ENCODE measurements around the gene LMAN1L.

The LMAN1L gene

DNA sequence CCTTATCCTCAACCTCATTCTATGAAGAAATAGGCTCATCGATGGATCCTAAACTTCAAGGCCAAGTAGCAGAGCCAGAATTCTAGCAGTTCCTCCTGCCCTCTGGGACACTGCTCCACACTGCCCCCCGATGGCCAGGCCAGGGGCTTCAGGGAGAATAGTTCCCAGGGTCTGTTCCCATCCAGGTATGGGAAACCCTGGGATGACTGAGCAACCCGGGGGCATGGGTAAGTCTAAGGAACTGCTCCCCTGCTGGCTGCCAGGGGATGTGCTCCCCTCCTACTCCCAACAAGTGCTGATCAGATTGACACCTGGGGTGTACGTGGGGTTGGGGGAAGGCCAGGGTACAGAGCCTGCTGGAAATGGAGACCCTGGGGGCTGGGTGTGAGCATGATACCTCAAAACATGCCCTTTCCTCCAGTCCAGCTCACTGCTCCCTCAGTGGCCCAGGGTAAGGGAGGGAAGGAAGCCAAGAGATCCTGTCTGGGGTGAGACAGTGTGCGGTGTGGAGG lies 22.7 kb downstream of the LMAN1L start:
- no peak overlapping the region for H3K9ac ChIP-seq (ENCODE audit: low read length in 5 of 5)
- no peak overlapping the region for H3K4me3 ChIP-seq (ENCODE audit: low read depth in 1 of 5, low read length in 5 of 5)
- no peak overlapping the region for H3K27ac ChIP-seq (ENCODE audit: low read depth, low read length)
- peaks cover 0 to 2% (median 0%) of the 10 kb centered on the region in 5 donors for H3K27me3 ChIP-seq (ENCODE audit: control insufficient read depth in 5 of 5, insufficient read depth in 4 of 5, low read length in 5 of 5)
- H3K4me1 ChIP-seq (ENCODE audit: control insufficient read depth in 5 of 5, insufficient read depth in 5 of 5, low read length in 5 of 5) = peaks cover 0 to 11% (median 0%) of the 10 kb centered on the region in 5 donors
- peaks cover 0 to 49% (median 33%) of the 10 kb centered on the region in 5 donors for H3K36me3 ChIP-seq (ENCODE audit: control insufficient read depth in 5 of 5, insufficient read depth in 5 of 5, low read length in 5 of 5)
- H3K9me3 ChIP-seq (ENCODE audit: control insufficient read depth in 5 of 5, low read length in 5 of 5) = no peaks in the 10 kb centered on the region

DNA sequence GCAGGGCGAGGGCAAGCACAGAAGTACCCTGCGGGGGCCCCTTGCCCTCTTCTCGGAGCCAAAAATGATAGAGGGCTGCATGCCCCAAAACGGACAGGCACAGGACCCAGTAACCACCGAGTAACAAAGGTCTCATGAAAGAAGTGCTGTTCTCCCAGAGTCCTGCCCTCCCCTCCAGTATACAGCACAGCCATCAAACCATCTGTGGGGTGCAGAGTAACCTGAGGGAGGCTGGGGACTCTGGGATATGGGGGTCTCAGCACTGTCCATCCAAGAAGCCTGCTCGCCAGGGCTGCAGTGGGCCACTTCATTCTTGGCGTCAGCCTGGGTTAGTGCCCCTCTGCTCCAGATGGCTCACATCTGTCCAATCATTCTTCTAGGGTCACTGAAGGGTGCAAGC lies 24.2 kb downstream of the LMAN1L start:
- H3K27me3 ChIP-seq (ENCODE audit: control insufficient read depth in 5 of 5, insufficient read depth in 4 of 5, low read length in 5 of 5) = no peaks in the 10 kb centered on the region
- no peak overlapping the region for H3K4me3 ChIP-seq (ENCODE audit: low read depth in 1 of 5, low read length in 5 of 5)
- peaks cover 0 to 49% (median 33%) of the 10 kb centered on the region in 5 donors for H3K36me3 ChIP-seq (ENCODE audit: control insufficient read depth in 5 of 5, insufficient read depth in 5 of 5, low read length in 5 of 5)
- no peak overlapping the region for H3K27ac ChIP-seq (ENCODE audit: low read depth, low read length)
- no peaks in the 10 kb centered on the region for H3K9me3 ChIP-seq (ENCODE audit: control insufficient read depth in 5 of 5, low read length in 5 of 5)
- H3K4me1 ChIP-seq (ENCODE audit: control insufficient read depth in 5 of 5, insufficient read depth in 5 of 5, low read length in 5 of 5) = peaks cover 0 to 16% (median 1%) of the 10 kb centered on the region in 5 donors
- no peak overlapping the region for H3K9ac ChIP-seq (ENCODE audit: low read length in 5 of 5)

DNA sequence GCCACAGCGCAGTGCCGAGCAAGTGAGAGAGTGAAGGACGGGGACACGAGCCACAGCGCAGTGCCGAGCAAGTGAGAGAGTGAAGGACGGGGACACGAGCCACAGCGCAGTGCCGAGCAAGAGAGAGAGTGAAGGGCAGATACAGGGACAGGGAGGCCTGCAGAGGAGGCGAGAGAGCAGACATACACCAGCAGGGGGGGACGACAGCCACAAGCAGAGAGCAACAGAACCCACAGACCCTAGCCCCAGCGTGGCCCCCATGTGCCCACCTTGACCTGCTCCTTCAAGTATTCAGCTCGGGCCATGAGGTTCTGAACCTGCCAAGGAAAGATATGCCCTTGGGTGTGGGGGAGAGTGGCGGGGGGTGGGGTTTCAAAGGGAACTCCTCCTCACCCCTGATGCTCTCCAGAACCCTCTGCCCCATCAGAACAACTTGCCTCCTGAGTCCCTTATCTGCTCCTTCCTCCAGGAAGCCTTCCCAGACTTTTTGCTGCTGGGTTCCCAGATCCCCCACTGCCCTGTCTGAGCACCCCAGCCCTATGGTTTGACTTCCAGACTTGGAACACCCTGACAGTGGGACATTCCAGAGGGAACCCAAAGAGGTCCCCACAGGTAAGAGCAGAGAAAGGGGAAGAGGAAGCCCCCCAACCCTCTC lies 25.0 kb downstream of the LMAN1L start:
- no peak overlapping the region for H3K4me3 ChIP-seq (ENCODE audit: low read depth in 1 of 5, low read length in 5 of 5)
- no peak overlapping the region for H3K9ac ChIP-seq (ENCODE audit: low read length in 5 of 5)
- no peaks in the 10 kb centered on the region for H3K9me3 ChIP-seq (ENCODE audit: control insufficient read depth in 5 of 5, low read length in 5 of 5)
- peaks cover 2 to 23% (median 9%) of the 10 kb centered on the region in 5 donors for H3K4me1 ChIP-seq (ENCODE audit: control insufficient read depth in 5 of 5, insufficient read depth in 5 of 5, low read length in 5 of 5)
- no peak overlapping the region for H3K27ac ChIP-seq (ENCODE audit: low read depth, low read length)
- no peaks in the 10 kb centered on the region for H3K27me3 ChIP-seq (ENCODE audit: control insufficient read depth in 5 of 5, insufficient read depth in 4 of 5, low read length in 5 of 5)
- peaks cover 0 to 49% (median 33%) of the 10 kb centered on the region in 5 donors for H3K36me3 ChIP-seq (ENCODE audit: control insufficient read depth in 5 of 5, insufficient read depth in 5 of 5, low read length in 5 of 5)

DNA sequence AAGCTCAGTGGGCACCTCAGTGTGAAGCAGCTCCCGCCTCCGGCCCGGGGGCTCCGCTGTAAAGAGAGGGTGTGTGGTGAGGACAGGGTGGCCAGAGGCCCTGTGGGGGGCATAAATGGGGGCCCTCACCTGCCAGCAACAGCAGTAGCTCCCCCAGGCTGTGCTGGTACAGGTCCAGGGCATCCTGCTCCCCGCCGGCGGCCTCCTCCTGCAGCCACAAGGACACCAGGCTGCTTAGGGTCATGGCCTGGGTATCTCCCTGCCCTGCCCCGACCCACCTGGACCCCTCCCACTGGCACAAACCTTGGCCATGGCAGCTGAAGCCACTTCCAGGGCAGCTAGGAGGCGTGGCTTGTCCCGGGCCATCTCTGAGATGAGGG lies 25.5 kb downstream of the LMAN1L start:
- no peaks in the 10 kb centered on the region for H3K27me3 ChIP-seq (ENCODE audit: control insufficient read depth in 5 of 5, insufficient read depth in 4 of 5, low read length in 5 of 5)
- H3K4me3 ChIP-seq (ENCODE audit: low read depth in 1 of 5, low read length in 5 of 5) = no peak overlapping the region
- H3K4me1 ChIP-seq (ENCODE audit: control insufficient read depth in 5 of 5, insufficient read depth in 5 of 5, low read length in 5 of 5) = peaks cover 2 to 21% (median 10%) of the 10 kb centered on the region in 5 donors
- H3K9me3 ChIP-seq (ENCODE audit: control insufficient read depth in 5 of 5, low read length in 5 of 5) = no peaks in the 10 kb centered on the region
- H3K36me3 ChIP-seq (ENCODE audit: control insufficient read depth in 5 of 5, insufficient read depth in 5 of 5, low read length in 5 of 5) = peaks cover 0 to 49% (median 33%) of the 10 kb centered on the region in 5 donors
- H3K9ac ChIP-seq (ENCODE audit: low read length in 5 of 5) = no peak overlapping the region
- no peak overlapping the region for H3K27ac ChIP-seq (ENCODE audit: low read depth, low read length)

DNA sequence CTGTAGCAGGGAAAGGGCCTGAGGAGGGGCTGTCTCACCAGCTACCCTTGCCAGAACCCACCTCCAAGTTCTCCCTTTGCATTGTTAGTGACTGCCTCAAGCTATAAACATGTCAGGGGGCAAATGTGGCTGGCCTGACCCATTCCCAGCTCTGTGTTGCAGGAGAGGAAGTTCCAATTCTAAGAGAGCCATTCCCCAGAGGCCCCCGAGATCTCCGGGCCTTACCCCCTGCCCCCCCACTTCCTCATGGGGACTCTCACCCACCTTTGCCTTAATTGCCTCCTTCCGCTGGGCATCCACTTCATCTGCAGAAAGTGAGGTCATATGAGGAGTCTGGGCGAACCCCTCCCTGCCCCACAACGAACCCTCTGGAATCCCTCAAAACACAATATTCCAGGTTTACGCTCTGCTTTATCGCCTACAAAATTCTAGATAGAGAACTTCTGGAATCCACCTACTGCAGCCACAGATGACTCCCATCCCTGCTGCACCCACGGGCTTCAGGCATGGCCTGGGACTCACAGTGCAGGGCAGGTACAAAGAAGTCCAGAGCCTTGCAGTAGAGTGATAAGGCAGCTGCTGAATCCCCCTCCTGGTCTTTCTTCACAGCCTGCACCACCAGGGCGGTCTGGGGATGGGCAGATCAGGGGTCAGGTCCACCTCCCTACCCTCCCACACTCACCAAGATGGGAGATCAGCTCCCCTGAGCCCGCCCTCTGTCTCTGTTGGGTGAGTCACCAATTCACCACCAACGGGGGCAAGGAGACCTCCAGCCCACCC lies 26.3 kb downstream of the LMAN1L start:
- Histone ChIP-seq H3K36me3 (ENCODE audit: control insufficient read depth in 5 of 5, insufficient read depth in 5 of 5, low read length in 5 of 5) (peaks cover 0 to 49% (median 33%) of the 10 kb centered on the region in 5 donors), H3K4me1 (ENCODE audit: control insufficient read depth in 5 of 5, insufficient read depth in 5 of 5, low read length in 5 of 5) (peaks cover 2 to 24% (median 17%) of the 10 kb centered on the region in 5 donors)

DNA sequence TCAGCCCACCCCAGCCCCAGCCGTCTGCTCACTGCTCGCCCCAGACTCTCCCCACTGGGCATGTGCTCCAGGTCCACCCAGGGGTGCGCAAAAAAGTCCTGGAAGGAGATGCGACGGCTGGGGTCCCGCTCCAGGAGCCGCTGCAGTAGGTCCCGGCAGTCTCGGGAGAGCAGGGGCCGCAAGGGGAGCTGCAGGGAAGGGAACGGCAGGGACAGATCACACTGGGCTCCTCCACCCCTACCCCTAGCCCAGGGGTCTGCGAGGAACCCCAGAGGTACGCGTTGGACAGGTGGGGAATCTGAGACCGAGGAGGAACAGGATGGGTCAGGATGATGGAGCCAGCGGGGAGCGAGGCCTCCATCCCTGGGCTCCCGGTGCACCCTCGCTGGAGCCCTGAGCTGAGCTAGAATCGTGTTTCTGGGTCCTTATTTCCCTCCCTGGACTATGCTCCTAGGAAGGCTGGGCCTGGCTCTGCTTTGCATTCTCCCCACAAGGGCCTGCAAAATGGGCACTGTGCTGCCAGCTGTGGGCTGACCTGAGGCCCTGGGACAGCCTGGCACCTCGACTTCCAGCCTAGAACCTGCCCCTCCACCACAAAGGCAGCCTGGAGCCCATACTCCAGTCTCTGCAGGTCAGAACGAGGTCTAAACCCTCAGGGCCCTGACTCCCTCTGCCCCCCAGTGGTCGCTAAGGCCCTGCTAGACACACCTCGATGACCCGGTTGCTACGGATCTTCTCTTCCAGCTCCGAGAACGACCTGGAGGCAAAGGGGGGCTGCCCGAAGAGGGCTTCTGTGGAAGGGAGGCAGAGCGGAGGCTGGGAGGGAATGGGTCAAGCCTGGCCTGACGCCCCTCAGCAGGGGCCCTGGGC lies 27.1 kb downstream of the LMAN1L start:
- Histone ChIP-seq H3K9me3 (ENCODE audit: control insufficient read depth in 5 of 5, low read length in 5 of 5) (no peaks in the 10 kb centered on the region), H3K4me1 (ENCODE audit: control insufficient read depth in 5 of 5, insufficient read depth in 5 of 5, low read length in 5 of 5) (peaks cover 2 to 29% (median 24%) of the 10 kb centered on the region in 5 donors), H3K27me3 (ENCODE audit: control insufficient read depth in 5 of 5, insufficient read depth in 4 of 5, low read length in 5 of 5) (no peaks in the 10 kb centered on the region), H3K36me3 (ENCODE audit: control insufficient read depth in 5 of 5, insufficient read depth in 5 of 5, low read length in 5 of 5) (peaks cover 0 to 55% (median 34%) of the 10 kb centered on the region in 5 donors), H3K4me3 (ENCODE audit: low read depth in 1 of 5, low read length in 5 of 5) (no peak overlapping the region), H3K27ac (ENCODE audit: low read depth, low read length) (no peak overlapping the region), H3K9ac (ENCODE audit: low read length in 5 of 5) (no peak overlapping the region)

More for the DNA sequence above, 26.3 kb downstream of the LMAN1L start:
- H3K27me3 ChIP-seq (ENCODE audit: control insufficient read depth in 5 of 5, insufficient read depth in 4 of 5, low read length in 5 of 5) = no peaks in the 10 kb centered on the region
- H3K27ac ChIP-seq (ENCODE audit: low read depth, low read length) = no peak overlapping the region
- H3K4me3 ChIP-seq (ENCODE audit: low read depth in 1 of 5, low read length in 5 of 5) = no peak overlapping the region
- H3K9ac ChIP-seq (ENCODE audit: low read length in 5 of 5) = no peak overlapping the region
- H3K9me3 ChIP-seq (ENCODE audit: control insufficient read depth in 5 of 5, low read length in 5 of 5) = no peaks in the 10 kb centered on the region

DNA sequence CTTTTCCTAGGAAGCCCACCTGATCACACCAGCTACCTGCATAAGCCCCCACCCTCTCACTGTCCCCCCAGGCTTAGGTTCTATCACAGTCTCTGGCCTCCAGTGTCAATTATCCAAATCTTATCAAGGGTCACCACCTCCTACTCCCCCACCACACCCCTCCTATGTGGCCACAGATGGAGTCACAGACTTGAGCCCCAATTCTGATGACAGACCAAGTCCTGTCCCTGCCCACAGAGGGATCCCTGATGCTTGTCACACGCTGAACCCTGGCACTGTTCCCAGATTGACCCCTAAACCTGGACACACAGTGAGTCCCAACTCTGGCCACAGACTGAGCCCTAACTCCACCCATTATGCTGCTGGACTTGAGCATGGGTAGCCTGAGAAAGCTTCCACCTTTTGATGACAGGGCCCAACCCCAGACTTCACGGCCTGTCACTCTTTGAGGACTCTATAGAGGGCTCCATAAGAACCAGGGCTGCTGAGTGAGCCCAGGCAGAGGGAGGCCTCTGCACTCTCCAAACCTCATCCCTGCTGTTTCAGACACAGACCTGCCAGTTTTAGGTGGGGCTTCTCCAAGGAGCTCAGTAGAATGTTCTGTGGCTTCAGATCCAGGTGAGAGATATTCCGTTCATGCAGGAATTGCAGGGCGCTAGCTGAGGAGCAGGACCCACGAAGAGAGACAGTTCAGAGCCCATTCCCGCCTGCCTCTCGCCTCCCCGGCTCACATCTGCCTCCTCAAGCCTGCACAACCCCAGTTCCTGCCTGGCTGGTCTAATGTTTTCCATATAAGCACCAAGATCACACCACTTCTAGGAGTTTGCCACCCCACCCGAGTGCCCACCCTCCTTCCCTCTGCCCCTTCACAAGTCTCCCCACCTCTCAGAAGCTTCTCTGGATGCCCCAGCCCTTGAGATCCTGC lies 28.5 kb downstream of the LMAN1L start:
- no peak overlapping the region for H3K4me3 ChIP-seq (ENCODE audit: low read depth in 1 of 5, low read length in 5 of 5)
- peaks cover 0 to 59% (median 41%) of the 10 kb centered on the region in 5 donors for H3K36me3 ChIP-seq (ENCODE audit: control insufficient read depth in 5 of 5, insufficient read depth in 5 of 5, low read length in 5 of 5)
- H3K9ac ChIP-seq (ENCODE audit: low read length in 5 of 5) = peak overlapping the region in 1 of 5 donors; percentile 27

DNA sequence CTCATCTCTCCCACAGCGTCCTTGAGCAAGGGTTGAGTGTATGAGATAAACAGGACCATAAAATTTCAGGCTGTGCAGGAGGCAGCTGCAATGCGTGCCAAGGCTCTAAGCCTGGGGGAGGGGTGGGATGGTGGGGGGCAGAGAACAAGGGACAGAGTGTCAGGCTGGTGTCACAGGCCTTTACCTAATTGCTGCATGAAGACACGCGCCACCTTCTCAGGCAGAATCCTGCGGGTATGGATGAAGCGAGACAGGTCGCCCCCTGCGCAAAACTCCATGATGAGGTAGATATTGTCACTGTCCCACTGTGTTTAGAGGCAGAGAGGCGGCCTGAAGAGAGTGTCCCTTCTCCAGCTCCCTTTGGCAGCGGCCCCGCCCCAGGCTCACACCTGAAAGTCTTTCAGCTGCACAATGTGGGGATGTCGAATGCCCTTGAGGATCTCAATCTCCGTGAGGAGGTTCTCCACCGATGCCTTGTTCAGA lies 29.3 kb downstream of the LMAN1L start:
- Histone ChIP-seq H3K4me1 (ENCODE audit: control insufficient read depth in 5 of 5, insufficient read depth in 5 of 5, low read length in 5 of 5) (peaks cover 2 to 36% (median 24%) of the 10 kb centered on the region in 5 donors), H3K27me3 (ENCODE audit: control insufficient read depth in 5 of 5, insufficient read depth in 4 of 5, low read length in 5 of 5) (no peaks in the 10 kb centered on the region), H3K36me3 (ENCODE audit: control insufficient read depth in 5 of 5, insufficient read depth in 5 of 5, low read length in 5 of 5) (peaks cover 0 to 54% (median 36%) of the 10 kb centered on the region in 5 donors), H3K4me3 (ENCODE audit: low read depth in 1 of 5, low read length in 5 of 5) (peak overlapping the region; percentile 86 to 95 (median 93)), H3K9me3 (ENCODE audit: control insufficient read depth in 5 of 5, low read length in 5 of 5) (no peaks in the 10 kb centered on the region), H3K9ac (ENCODE audit: low read length in 5 of 5) (peak overlapping the region in 3 of 5 donors; percentile 83 to 94 (median 86)), H3K27ac (ENCODE audit: low read depth, low read length) (no peak overlapping the region)

More for the DNA sequence above, 28.5 kb downstream of the LMAN1L start:
- H3K4me1 ChIP-seq (ENCODE audit: control insufficient read depth in 5 of 5, insufficient read depth in 5 of 5, low read length in 5 of 5) = peaks cover 2 to 36% (median 24%) of the 10 kb centered on the region in 5 donors
- no peak overlapping the region for H3K27ac ChIP-seq (ENCODE audit: low read depth, low read length)
- no peaks in the 10 kb centered on the region for H3K9me3 ChIP-seq (ENCODE audit: control insufficient read depth in 5 of 5, low read length in 5 of 5)
- H3K27me3 ChIP-seq (ENCODE audit: control insufficient read depth in 5 of 5, insufficient read depth in 4 of 5, low read length in 5 of 5) = no peaks in the 10 kb centered on the region

Data from subcutaneous abdominal adipose tissue (tissue), 5 donors.